GM23338 (cell line): Measurements from ENCODE around the gene MOB3B. TPM values are rescaled to one million over a fixed set of nuclear protein-coding genes. Genes with fewer than 3 reads are reported as not detected.

Experiments used
- ATAC-seq: fragments of 200-7000 bp; cut with Tn5 transposase; 3 replicates; pipeline ENCODE4 v1.9.1; 2020
- DNase-seq: peaks from one replicate; pipeline ENCODE4 v3.0.0-alpha.2; 2015; ENCODE audit warnings: low spot score
- H2AFZ ChIP-seq: fragments of 200-600 bp; sonication (generic); 2 replicates; pipeline ENCODE4 v1.8.0; 2016; ENCODE audit warnings: antibody characterized with exemption, mild to moderate bottlenecking, moderate library complexity
- H3F3A ChIP-seq: fragments of 200-600 bp; sonication (generic); replicated peaks from 2 replicates; pipeline ENCODE4 v1.8.0; 2017; ENCODE audit warnings: antibody characterized with exemption, mixed run types, low read depth
- H3K27ac ChIP-seq: fragments of 200-600 bp; sonication (generic); 2 replicates; pipeline ENCODE4 v1.6.1; 2016; ENCODE audit warnings: low read depth
- H3K27me3 ChIP-seq: fragments of 200-600 bp; sonication (generic); 2 replicates; pipeline ENCODE4 v1.8.0; 2016; ENCODE audit warnings: mild to moderate bottlenecking, mixed run types, moderate library complexity; ENCODE audit not compliant: insufficient read depth
- H3K36me3 ChIP-seq: fragments of 200-600 bp; sonication (generic); 2 replicates; pipeline ENCODE4 v1.8.0; 2016; ENCODE audit warnings: mild to moderate bottlenecking; ENCODE audit not compliant: insufficient read depth
- H3K4me1 ChIP-seq: fragments of 200-600 bp; sonication (generic); 2 replicates; pipeline ENCODE4 v1.8.0; 2016; ENCODE audit warnings: mild to moderate bottlenecking, moderate library complexity; ENCODE audit not compliant: insufficient read depth
- H3K4me2 ChIP-seq: fragments of 200-600 bp; sonication (generic); 2 replicates; pipeline ENCODE4 v1.7.1; 2017; ENCODE audit warnings: mixed run types
- H3K4me3 ChIP-seq: fragments of 200-600 bp; sonication (generic); 2 replicates; pipeline ENCODE4 v1.6.1; 2016; ENCODE audit warnings: mixed run types
- H3K79me2 ChIP-seq: fragments of 200-600 bp; sonication (generic); replicated peaks from 2 replicates; pipeline ENCODE4 v1.8.0; 2017; ENCODE audit warnings: mild to moderate bottlenecking; ENCODE audit not compliant: insufficient read depth
- H3K9me2 ChIP-seq: fragments of 200-600 bp; sonication (generic); 2 replicates; pipeline ENCODE4 v1.8.0; 2017; ENCODE audit not compliant: insufficient read depth
- H4K20me1 ChIP-seq: fragments of 200-600 bp; sonication (generic); replicated peaks from 2 replicates; pipeline ENCODE4 v1.8.0; 2017; ENCODE audit warnings: mild to moderate bottlenecking; ENCODE audit not compliant: insufficient read depth
- H3K27ac Mint-ChIP-seq: 2 replicates; pipeline ENCODE4 v1.8.0; 2020; ENCODE audit warnings: inconsistent platforms, mild to moderate bottlenecking, moderate library complexity, mixed read lengths
- H3K27me3 Mint-ChIP-seq: 3 replicates; pipeline ENCODE4 v1.8.0; 2022; ENCODE audit warnings: low read depth, mild to moderate bottlenecking, moderate library complexity, mixed read lengths, inconsistent platforms; ENCODE audit not compliant: insufficient read depth, poor library complexity
- H3K36me3 Mint-ChIP-seq: 3 replicates; pipeline ENCODE4 v1.8.0; 2021; ENCODE audit warnings: low read depth, mild to moderate bottlenecking, inconsistent platforms, moderate library complexity, mixed read lengths
- H3K4me1 Mint-ChIP-seq: 3 replicates; pipeline ENCODE4 v1.8.0; 2020; ENCODE audit warnings: mild to moderate bottlenecking, inconsistent platforms, mixed read lengths
- H3K4me3 Mint-ChIP-seq: 3 replicates; pipeline ENCODE4 v1.8.0; 2021; ENCODE audit warnings: moderate library complexity, mild to moderate bottlenecking, inconsistent platforms, mixed read lengths
- H3K9me3 Mint-ChIP-seq: 3 replicates; pipeline ENCODE4 v1.8.0; 2020; ENCODE audit warnings: moderate library complexity, mild to moderate bottlenecking, inconsistent platforms, mixed read lengths
- CTCF ChIP-seq, 2 experiments: fragments of 200-600 bp in 1 of 2; sonication (generic) in 1 of 2; conservative IDR thresholded peaks; 2 replicates each; pipeline versions ENCODE4 v1.5.1 to v1.6.1; 2016 to 2017; ENCODE audit warnings: antibody characterized with exemption in 2 of 2, low read depth in 2 of 2, mild to moderate bottlenecking in 2 of 2, moderate library complexity in 1 of 2
- EZH2phosphoT487 ChIP-seq: fragments of 200-600 bp; sonication (generic); IDR thresholded peaks from one replicate; pipeline ENCODE4 v1.8.1; 2018; ENCODE audit warnings: antibody characterized with exemption; ENCODE audit not compliant: unreplicated experiment
- JUNB ChIP-seq: IDR thresholded peaks from one replicate; pipeline ENCODE4 v1.6.1; 2016; ENCODE audit warnings: antibody characterized with exemption; ENCODE audit not compliant: unreplicated experiment
- NANOG ChIP-seq: IDR thresholded peaks from 2 replicates; pipeline ENCODE4 v1.6.1; 2016; ENCODE audit warnings: antibody characterized with exemption, borderline replicate concordance
- POLR2AphosphoS5 ChIP-seq: IDR thresholded peaks from 2 replicates; pipeline ENCODE4 v1.6.1; 2016; ENCODE audit warnings: antibody characterized with exemption, low read depth
- REST ChIP-seq: IDR thresholded peaks from one replicate; pipeline ENCODE4 v1.6.1; 2018; ENCODE audit warnings: antibody characterized with exemption; ENCODE audit not compliant: unreplicated experiment
- STAT1 ChIP-seq: IDR thresholded peaks from one replicate; pipeline ENCODE4 v1.6.1; 2016; ENCODE audit warnings: antibody characterized with exemption; ENCODE audit not compliant: unreplicated experiment
- ZNF114 ChIP-seq: fragments of 250-450 bp; sonication (Bioruptor Pico); IDR thresholded peaks from 2 replicates; pipeline ENCODE4 v1.5.0; 2020; ENCODE audit warnings: mild to moderate bottlenecking, moderate library complexity
- ZNF462 ChIP-seq: fragments of 250-450 bp; sonication (Bioruptor Pico); IDR thresholded peaks from 2 replicates; pipeline ENCODE4 v1.5.0; 2020; ENCODE audit warnings: mild to moderate bottlenecking, moderate library complexity
- polyA plus RNA-seq: library from polyadenylated mRNA; unstranded; fragments of >200 nt; fragmentation: Nextera tagmentation; extraction: Ambion mirVana; gene quantifications from 2 replicates; pipeline ENCODE4 v1.2.1, GENCODE V29; 2016
- total RNA-seq: library from RNA; depleted of rRNA; stranded (reverse); fragments of >200 nt; shearing (Covaris generic); gene quantifications from 2 replicates; pipeline ENCODE4 v1.2.3, GENCODE V29; 2014

The MOB3B gene
- total and polyA plus RNA-seq, 2 experiments from 2014 or later: 7.6 to 12.1 TPM

- TF ChIP-seq ZNF462 (CRISPR knock-in tag): no peak
Observed at GRCh38 chr9:27340285-27340674, 189.3 kb downstream of the MOB3B start (continued).

- Mint-ChIP-seq H3K9me3 (peaks cover 14% of the 10 kb centered on the region; the same call in 2 of the 3 replicates), H3K27ac (no peak overlapping the region), H3K36me3 (peaks cover 35% of the 10 kb centered on the region), H3K4me1 (peaks cover 47% of the 10 kb centered on the region), H3K4me3 (no peak overlapping the region), H3K27me3 (peaks cover 1% of the 10 kb centered on the region)
- H3K4me3 ChIP-seq: no peak overlapping the region
- H4K20me1 ChIP-seq: no peaks in the 10 kb centered on the region
- H3K79me2 ChIP-seq: no peaks in the 10 kb centered on the region
- H3K4me2 ChIP-seq: no peak overlapping the region
- H3K36me3 ChIP-seq: no peaks in the 10 kb centered on the region
- H3K27ac ChIP-seq: no peak overlapping the region
- H2AFZ ChIP-seq: no peak overlapping the region
- H3F3A ChIP-seq: no peaks in the 10 kb centered on the region
- DNase-seq (no peak), ATAC-seq (no peak)
- no peaks in the 10 kb centered on the region for H3K9me2 ChIP-seq
- H3K4me1 ChIP-seq: peaks cover 15% of the 10 kb centered on the region
- no peaks in the 10 kb centered on the region for H3K27me3 ChIP-seq
- no peak for TF ChIP-seq STAT1
- TF ChIP-seq JUNB: no peak
- no peak for TF ChIP-seq NANOG
- no peak for TF ChIP-seq CTCF (conservative IDR thresholded peaks at IDR 0.05; ENCODE audit: low read depth in 2 of 2)
- no peak for TF ChIP-seq REST
- TF ChIP-seq ZNF114: no peak
- no peak for TF ChIP-seq EZH2phosphoT487
- no peak for TF ChIP-seq POLR2AphosphoS5
Observed at GRCh38 chr9:27339661-27340284, 189.8 kb downstream of the MOB3B start.
